T follicular helper cell (primary cell): ENCODE measurements around the gene GDF7.

ENCODE experiments used
- DNase-seq: peaks from one replicate; pipeline ENCODE4 v3.0.0-alpha.2; 2020; ENCODE audit warnings: low read depth

The GDF7 gene

DNA sequence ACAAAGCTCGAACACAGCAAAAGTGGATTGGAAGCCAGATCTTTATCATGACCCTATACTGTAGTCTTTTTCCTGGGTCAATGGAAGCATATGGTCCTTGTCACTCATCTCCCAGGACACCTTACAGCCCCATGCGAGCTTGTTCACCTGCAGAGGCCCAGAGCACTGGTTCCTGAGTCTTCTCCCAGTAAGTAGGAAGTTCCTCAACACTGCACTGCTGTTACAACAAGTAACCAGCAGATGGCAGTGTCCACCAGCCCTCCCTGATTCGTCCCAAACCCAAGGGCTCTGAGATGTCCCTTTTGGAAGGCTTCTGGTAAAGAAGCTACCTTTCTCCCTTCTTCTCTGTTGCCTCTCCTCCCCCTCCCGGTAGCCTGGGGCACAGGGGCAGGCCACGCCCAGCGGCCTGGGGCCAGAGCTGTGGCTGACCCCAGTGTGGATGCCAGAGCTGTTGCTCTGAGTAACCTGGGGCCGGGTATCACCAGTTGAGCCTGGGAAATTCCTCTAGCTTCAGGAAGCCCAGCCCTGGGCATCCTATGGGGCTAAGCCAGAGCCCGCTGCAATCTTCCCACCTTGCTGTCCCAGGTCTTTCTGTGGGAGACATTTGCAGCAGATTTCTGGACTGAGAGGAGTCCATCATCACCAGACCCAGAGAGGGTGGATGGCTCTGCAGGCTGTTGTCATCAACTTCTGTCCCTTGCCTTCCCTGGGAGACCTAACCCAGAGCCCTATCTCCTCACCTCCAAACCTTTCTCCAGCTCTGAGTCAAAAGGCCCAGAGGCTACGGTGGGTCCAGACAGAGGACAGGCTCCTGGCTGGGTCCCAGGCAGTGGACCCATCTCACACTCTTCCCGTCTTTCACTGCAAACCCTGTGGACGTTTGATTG is 5.3 kb upstream of the GDF7 start:
- DNase-seq: peak; percentile 47

DNA sequence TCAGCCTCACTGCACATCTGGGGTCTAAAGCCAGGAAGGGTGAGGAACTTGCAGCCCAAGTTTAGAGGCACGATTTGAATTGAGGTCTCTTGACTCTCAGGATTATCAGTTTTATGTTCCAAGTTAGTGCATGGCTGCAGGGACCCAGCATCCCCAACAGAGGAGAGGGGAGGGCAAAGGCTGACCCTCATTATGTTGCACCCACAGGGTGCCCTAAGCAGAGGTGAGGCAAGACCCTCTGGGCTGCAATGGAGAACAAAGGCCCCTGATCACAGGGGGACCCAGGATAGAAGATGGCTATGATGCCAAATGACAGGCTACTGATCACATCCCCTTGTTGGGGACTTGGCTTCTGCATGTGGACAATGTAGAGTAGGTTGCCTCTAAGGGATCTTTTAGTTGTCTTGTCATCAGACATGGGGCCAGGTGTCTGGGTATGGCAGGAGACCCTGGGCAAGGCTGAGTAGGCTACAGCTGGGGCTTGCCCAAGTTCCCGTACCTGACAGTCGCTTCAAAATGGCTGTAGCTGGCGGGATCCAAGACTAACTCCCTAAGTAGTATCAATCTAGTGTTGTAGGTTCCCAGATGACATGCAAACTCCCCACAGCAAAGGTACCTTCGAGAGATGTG is 4.5 kb upstream of the GDF7 start:
- DNase-seq: no peak

DNA sequence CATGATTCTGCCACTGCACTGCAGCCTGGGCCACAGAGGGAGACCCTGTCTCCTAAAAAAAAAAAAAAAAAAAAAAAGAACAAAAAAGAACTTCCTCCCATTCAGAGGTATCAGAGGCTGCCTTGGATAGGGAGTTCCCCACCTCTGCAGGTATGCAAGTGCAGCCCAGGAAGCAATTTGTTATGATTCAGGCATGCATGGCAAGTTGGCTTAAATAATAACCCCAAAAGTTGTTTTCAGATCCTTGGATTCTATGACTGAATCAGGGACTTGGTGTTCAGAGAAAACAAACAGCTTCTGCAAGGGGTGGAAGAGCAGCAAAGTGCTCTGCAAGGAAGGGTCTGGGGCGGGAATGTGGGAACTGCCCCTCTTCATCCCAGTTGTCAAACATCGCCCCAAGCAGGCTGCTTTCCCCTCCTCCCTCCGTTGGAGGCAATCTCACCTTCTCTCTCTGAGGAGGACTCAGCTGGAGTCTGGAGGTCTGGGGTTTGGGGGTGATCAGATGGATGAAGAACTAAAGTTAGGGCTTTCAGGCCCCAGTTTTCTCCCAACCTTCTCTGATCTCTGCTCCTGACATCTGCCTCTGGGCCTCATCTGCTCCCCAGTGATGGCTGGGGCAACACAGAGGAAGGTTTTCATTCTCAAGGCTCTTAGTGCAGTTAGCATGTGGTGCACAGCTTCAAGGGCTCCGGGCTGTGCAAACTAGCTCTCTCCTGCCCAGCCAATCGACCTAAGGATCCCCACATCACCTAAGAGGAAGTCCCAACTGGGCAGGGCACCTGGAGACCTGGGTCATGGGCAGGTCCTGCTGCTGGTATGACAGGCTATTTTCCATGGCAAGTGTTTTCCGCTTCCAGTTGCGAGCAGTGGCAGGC is 3.5 kb upstream of the GDF7 start:
- DNase-seq: no peak

DNA sequence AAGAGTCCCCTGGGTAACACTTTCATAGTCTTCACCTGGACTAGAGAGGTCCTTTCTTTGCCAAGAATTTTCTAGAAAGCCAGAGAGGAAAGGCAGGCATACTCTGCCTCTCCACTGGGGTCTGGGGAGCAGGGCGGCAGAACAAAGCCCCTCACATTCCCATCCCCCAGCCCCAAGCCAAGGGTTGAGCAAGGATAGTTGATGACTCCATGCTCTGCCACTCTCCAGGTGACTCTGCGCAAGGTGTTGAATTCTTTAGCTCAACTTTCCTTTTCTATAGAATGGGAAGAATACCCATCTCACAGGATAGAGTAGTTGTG is 2.9 kb upstream of the GDF7 start:
- no peak for DNase-seq

DNA sequence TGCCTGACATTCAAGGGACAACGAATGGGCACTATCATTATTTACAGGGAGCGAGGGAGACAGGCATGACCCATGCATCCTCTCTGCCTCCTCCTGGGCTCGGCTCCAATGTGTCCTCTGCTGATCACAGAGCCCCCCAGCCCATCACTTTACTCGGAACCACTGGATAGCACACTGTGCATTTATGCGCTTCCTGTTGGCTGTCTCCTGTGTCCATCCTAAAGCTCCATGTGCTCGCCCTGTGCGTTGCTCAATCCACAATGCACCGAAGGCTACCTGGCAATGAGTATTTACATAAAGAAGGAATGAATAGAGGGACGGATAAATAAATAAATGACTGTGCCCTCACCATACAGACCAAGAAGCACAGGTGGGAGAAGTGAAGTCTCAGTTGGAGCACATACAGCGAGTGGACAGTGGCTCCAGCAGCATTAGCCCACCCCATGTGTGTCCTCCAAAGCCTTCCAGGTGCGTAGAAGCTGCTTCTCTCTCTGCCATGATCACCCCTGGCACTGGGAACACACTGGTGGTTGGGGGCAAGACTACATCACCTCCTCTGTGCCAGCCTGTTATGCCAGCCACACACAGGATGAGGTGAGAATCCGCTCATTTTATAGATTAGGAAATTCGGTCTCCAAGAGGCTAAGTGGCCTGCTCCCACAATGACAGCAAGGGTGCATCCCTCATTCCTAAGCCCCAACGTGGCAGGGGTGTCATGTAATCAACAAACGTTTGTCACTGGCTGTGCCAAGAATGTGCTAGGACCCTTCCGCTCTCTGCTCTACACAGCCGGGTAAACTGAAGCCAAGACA is 2.3 kb upstream of the GDF7 start:
- no peak for DNase-seq

DNA sequence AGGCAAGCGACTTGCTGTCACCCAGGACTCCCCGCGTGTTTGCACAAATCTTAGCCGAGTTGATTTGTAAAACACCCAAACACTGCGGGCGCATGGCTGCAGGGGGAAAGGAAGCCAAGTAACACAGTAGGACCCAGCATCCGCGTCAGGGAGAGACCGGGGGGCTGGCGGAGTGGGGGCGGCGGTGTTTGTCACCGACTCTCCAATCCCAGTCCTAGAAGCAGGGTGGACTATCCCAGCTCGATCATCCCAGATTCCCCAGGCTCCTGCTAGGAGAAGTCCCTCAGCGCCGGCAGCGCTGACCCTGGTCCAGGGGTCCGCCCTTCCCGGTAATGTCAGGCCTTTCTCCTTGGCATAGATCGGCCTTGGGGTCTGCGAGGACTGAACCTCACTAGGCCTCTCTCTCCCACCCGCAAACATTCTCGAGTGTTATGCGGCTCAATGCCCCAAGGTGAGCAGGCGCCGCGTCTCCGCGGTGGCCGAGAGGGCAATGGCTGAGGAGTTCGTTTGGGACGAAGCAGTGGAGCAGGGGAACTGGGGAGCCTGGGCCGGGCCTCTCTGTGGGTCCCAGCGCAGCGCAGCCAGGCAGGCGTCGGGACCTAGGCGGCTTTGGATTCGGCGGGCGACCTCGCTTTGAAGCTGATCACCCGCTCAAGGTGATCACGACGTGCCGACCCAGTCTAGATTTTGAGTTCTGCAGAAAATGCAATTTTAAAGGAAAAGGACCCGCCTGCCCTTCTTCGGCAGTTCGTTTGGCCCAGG is 1.5 kb upstream of the GDF7 start:
- DNase-seq: no peak

DNA sequence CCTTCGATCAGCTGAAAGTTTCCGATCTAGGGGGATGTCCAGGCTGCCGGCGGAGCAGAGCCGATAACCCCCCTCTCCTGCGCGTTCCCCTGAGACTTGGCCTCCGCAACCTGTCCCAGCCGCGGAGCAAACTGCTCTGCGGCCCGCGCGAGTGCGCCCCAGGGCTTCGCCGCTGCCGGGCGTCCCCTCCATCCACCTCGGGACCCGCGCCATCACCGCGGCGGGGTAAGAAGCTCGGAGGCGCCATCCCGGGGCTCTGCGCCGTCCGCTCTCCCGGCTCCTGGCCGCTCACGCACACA is 990 bp upstream of the GDF7 start:
- DNase-seq: no peak

DNA sequence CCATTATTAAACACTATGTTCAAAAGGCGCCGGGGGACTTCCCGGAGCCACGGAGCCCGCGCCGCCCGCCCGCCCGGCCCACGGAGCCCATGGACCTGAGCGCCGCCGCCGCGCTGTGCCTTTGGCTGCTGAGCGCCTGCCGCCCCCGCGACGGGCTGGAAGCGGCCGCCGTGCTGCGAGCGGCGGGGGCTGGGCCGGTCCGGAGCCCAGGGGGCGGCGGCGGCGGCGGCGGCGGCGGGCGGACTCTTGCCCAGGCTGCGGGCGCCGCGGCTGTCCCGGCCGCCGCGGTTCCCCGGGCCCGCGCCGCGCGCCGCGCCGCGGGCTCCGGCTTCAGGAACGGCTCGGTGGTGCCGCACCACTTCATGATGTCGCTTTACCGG is 197 bp downstream of the GDF7 start:
- no peak for DNase-seq

DNA sequence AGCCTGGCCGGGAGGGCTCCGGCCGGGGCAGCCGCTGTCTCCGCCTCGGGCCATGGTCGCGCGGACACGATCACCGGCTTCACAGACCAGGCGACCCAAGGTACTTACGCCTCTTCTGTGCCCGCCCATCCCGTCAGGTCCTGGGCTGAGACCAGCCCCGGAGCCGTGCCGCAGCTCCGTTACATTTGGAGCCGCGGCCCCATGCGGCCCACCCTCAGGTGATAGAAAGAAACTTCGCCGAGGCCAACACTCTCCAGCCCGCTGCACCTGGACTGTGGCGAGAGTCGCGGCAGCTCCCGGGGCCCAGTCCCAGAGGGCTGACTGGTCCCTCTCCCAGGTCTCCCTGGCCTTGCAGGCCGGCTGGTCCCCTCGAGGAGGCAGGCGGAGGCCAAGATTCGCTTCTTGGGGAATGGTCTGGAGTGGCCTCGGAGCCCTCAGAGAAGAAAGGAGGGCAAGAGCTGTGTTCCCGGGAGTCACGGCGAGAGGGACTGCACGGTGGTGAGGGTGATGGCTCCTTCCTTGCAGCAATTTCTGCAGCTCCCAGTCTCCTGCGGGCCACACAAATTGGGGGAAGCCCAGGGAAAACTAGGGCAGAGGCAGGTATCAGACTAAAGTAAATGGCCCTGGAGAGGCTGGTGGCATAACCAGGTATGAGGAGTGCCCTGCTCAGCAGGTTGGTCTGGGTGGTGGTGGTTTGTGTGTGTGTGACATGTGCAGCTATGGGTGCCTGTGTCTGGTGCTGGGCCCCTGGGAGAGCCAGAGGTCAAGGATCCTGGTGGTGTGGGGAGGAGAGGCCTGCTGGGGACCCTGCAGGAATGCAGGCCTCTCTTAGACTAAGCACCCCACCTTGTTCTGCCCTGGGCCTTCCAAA is 822 bp downstream of the GDF7 start:
- DNase-seq: no peak

DNA sequence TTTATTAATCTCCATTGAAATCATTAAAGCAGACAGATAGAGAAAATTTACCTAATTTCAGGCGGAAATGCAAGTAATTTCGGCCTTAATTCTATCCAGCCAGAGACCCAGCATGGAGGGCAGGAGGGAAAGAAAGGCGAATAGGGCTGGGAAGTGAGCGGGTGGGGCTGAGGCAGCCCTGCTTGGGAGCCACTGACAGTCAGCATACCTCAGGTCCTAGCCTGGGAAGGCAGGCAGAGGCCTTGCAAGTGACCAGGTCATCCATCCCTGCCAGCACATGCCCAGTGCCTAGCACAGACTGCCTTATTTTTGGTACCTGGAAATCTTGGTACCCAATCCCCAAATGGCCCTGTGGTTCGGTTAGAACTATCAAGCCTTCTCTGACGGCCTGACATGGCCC is 1.5 kb downstream of the GDF7 start:
- DNase-seq: no peak

DNA sequence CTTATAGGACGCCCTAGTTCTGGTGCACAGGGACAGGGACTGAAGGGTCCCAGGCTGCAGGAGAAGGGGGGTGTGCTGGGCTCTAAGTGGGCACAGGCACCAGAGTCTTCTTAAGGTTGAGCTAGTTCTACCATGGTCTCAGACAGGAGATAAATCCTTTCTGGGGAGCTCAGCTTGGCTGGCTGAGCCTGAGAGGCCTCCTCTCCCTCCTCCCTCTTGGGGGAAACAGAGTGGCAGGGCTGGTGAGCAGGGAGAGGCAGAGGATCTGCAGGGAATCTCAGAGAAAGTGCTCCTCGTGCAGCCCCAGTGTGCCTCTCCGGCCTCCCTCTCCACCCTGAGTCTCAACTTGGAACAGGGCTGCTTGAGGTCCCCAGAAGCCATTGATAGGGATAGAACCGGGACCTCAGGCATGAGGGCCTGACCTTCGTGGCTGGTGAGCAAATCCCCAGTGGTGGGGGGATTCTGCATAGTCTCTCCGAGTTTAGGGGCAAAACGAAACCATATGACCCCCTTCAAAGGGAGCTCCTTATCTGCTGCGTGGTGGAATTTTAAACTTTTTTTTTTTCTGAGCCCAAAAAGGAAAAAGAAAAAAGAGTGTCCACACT is 2.0 kb downstream of the GDF7 start:
- no peak for DNase-seq

DNA sequence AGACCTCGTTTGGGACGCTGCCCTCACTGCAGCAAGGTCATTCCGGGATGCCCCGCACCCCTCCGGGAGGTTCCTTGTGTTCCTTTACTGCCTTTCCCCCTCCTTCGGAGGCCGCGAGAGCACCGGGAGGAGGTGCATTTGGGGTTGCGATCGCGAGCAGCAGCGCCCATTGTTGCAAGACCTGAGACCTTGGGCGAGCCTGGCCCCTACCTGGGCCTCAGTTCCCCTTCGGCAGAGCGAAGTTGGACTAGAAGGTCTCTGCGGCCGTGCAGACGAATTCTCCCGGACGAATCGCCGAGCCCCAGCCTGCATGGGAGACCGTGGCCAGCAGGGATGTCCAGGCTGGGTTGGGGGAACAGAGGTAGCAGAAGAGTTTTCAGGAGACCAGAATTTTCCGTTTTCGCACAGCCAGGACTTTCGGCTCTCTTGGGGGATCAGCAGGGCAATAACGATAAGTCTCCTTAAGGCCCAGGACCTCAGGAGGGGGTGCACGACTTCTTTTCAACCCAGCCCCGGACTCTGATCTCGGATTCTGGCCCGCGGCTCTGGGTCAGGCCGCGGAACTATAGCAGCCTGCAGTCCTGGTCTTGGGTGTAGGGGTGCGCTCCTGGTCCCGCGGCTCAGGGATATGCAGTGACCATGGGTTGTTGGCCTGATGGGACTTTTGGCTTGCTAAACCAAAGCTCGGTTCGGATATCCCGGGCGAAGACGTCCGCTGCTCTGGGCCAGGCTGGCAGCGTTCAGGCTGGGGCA is 2.8 kb downstream of the GDF7 start:
- DNase-seq: no peak

DNA sequence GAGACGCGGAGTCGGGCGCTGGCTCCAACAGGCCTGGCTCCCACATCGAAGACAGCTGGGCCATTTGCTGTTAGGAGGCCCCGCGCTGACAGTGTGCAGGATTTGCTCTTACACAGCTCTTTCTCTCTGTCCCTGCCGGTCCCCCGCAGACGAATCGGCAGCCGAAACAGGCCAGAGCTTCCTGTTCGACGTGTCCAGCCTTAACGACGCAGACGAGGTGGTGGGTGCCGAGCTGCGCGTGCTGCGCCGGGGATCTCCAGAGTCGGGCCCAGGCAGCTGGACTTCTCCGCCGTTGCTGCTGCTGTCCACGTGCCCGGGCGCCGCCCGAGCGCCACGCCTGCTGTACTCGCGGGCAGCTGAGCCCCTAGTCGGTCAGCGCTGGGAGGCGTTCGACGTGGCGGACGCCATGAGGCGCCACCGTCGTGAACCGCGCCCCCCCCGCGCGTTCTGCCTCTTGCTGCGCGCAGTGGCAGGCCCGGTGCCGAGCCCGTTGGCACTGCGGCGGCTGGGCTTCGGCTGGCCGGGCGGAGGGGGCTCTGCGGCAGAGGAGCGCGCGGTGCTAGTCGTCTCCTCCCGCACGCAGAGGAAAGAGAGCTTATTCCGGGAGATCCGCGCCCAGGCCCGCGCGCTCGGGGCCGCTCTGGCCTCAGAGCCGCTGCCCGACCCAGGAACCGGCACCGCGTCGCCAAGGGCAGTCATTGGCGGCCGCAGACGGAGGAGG is 3.5 kb downstream of the GDF7 start:
- DNase-seq: no peak

DNA sequence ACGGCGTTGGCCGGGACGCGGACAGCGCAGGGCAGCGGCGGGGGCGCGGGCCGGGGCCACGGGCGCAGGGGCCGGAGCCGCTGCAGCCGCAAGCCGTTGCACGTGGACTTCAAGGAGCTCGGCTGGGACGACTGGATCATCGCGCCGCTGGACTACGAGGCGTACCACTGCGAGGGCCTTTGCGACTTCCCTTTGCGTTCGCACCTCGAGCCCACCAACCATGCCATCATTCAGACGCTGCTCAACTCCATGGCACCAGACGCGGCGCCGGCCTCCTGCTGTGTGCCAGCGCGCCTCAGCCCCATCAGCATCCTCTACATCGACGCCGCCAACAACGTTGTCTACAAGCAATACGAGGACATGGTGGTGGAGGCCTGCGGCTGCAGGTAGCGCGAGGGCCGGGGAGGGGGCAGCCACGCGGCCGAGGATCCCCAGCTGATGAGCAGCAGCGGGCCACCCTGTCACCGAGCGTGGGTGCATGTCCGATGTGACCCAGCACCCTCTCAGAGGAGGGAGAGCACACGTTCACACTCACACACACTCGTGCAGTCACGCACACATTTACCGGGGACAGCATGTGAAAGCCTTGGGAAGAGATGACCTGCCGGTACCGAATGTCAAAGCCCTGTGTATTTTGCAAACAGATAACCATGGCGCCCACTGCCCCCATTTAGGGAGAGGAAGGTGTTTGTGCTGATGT is 4.2 kb downstream of the GDF7 start:
- DNase-seq: no peak

DNA sequence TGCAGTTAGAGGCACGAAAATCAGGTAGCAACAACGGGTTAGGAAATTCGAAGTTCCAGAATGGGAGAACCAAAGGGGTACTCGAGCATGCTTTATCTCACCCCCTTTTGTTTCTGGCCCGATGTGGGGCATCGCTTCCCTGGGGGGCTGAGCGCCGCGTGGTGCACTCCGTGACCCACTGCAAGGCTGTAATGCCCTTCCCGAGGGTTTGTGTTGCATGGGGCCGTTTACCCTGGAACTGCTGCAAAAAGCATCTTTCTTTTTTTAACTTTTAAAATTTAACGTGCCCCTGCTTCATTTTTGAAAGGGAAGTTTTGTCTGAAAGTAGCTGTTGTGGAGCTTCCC is 4.8 kb downstream of the GDF7 start:
- no peak for DNase-seq

DNA sequence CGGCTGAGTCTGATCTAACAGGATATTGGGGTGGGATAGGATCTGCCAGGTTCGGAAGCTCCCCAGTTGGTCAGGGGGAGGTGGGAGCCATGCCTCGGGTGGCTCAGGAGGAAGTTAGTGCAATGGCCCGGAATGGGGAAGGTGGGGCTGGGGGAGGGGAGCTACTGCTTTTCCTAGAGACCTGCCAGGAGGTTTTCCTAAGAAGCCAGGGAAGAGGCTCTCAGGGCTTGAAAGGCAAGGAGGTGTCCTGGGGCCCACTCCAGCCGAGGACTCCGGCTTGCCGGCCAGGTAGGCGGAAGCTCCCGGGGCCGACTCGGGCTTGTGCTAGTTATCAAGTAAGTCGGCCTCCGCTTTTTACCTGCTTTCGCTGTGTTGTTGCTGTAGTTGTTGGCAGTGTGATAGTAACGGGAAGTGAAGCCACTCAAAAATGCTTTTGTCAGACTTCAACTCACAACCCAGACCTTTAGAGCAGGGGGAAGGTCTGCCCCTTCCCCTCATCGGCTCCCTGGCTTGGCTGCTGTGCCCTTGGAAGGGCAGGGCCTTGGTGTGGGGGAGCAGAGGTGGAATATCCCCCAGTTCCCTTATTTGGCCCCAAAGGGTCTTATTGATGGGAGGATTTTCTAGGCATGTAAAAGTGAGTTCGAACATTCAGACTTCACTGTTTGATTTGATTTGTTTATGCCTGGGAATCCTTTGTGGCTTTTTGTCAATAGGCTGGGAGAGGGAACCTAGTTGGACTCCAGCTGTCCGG is 5.4 kb downstream of the GDF7 start:
- no peak for DNase-seq

DNA sequence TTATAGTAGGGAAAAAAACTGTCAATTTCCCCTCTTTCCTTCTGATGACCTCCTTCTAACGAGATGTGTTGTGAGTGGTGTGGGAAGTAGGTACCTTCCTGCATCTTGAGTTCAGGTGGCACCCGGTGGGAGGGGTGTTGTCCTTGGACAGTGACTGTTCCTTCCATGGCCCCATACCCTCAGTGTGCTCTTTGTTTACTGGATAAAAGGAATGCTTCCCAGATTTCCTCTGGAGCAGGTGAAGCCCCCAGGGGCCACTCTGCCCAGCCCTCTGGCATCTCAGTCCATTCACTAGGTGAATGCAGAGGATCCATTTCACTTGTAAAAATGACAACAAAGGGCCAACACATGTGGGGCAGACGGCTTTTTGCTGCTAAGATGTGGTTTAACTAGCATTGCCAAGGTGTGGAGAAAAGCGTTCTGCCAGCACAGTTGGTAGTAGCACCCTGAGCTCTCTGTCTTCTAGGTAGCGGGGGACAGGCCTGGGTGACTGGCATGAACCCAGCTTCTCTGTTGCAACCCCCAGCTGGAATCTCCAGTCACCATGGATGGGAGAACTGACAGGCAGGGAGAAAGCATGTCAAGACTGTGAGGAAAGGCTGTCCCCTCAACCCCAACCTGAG is 6.9 kb downstream of the GDF7 start:
- no peak for DNase-seq
